Measurements from ENCODE around the gene TTLL11. TPM values are rescaled to one million over a fixed set of nuclear protein-coding genes. Genes with fewer than 3 reads are reported as not detected.
"Not testable (repeated sequence)": the region's sequence is repeated elsewhere in the genome, so short reads cannot be mapped to it uniquely, and the experiment has no call there.

The TTLL11 gene
- polyA plus RNA-seq, 4 donors: 6.6 to 9.3 (median 7.9) TPM

DNA sequence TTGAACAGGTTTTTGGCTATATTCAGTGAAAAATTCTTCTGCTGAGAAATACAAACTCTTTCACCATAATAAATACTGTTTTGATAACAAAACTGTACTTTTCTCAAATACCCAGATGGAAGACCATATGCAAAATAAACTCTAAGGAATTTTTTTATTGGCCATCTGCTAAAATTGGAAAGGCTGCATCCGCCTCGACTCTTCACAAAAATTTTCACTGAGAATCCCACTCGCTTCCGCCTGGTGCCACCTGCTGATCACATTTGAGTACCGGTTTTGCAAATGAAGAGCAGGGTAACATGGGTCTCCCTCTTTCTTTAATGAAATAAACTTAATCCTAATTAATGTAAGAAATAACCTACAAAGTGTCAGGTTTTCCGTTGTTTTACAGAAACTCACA, 76.4 kb downstream of the TTLL11 start:
- DNase-seq (ENCODE audit: low read depth in 4 of 4, low spot score in 3 of 4): no peak

- no peak for DNase-seq (ENCODE audit: low read depth in 4 of 4, low spot score in 3 of 4)
These were observed 76.8 kb downstream of the TTLL11 start for GRCh38 chr9:122016309-122016708.

- DNase-seq (ENCODE audit: low read depth in 4 of 4, low spot score in 3 of 4): no peak
These were observed 77.8 kb downstream of the TTLL11 start for GRCh38 chr9:122015170-122015821.

- no peak for DNase-seq (ENCODE audit: low read depth in 4 of 4, low spot score in 3 of 4)
These were observed 81.2 kb downstream of the TTLL11 start for GRCh38 chr9:122011818-122012498.

GRCh38 chr9:122008559-122008958, 84.5 kb downstream of the TTLL11 start:
- DNase-seq (ENCODE audit: low read depth in 4 of 4, low spot score in 3 of 4): no peak

GRCh38 chr9:122007837-122008236, 85.3 kb downstream of the TTLL11 start:
- DNase-seq (ENCODE audit: low read depth in 4 of 4, low spot score in 3 of 4): no peak

DNA sequence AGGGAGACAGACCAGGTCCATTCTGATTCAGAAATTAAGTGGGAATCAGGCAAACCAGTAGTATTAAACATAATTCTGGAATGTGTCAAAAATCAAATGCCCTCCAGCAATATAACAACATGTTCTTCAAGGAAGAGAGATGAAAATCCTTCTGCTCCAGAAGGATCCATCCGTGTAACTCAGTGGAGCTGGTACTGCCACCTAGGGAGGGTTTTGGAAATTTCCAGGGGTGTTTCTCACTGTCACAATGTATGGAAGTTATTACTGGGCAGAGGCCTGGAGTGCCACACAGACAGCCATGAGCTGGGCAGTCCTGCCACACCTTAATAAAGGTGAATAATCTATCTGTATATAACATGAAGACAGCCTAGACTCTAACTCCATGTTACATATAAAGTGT, 87.5 kb downstream of the TTLL11 start:
- no peak for DNase-seq (ENCODE audit: low read depth in 4 of 4, low spot score in 3 of 4)

DNA sequence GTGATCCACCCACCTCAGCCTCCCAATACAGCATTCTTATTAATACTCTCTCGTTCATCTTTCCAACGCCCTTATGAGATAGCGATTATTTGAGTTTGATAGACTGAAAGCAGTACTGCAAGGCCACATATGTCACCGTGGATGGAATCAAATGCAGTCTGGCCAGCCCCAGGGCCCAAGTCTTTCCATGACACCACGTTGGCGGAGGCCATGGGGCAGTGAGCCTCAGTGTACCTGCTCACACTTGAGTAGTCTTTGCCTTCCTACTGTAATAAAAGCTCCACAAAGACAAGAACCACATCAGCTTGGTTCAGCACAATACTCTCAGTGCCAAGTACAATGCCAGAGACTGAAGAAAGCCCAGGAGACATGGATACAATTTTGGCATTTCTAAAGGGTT, 88.5 kb downstream of the TTLL11 start:
- DNase-seq (ENCODE audit: low read depth in 4 of 4, low spot score in 3 of 4): no peak

GRCh38 chr9:122001491-122002201, 91.5 kb downstream of the TTLL11 start:
- no peak for DNase-seq (ENCODE audit: low read depth in 4 of 4, low spot score in 3 of 4)

- DNase-seq (ENCODE audit: low read depth in 4 of 4, low spot score in 3 of 4): not testable (repeated sequence)
These were observed 92.6 kb downstream of the TTLL11 start for GRCh38 chr9:122000526-122000925.

DNA sequence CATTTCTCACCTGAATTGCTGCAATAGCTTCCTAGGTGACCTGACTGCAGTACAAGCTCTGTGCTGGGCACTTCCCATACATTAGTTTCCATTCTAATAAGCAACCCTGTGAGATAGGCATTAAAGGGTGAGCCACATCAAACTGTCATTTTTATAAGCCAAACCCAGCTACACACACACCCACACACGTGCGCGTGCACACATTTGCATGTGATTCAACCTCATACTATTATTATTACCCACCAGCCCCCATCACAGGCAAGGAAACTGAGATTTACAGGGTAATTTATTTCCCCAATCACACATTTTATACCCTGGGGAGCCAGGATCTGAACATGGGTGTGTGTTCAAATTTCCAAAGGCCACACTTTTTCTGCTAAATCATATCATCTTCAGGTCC, 93.6 kb downstream of the TTLL11 start:
- DNase-seq (ENCODE audit: low read depth in 4 of 4, low spot score in 3 of 4): no peak

DNA sequence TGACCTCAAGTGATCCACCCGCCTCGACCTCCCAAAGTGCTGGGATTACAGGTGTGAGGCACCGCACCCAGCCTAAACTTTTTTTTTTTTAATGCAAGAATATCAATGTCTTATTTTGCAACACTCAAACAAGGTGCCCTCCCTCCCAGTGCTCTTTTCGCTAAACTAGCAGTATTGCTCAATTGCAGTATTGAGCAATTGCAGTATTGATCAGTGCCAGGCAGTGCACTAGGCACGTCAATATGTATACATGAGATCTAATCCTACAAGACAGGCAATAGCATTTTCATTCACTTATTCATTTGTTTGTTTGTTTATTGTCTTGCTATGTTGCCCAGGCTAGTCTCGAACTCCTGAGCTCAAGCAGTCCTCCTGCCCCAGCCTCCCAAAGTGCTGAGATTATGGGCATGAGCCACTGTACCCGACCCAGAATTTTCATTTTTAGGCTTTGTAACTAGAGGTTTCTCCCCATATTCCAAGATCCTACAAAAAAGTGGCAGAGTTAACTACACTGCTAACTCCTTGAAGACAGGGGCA, 94.5 kb downstream of the TTLL11 start:
- DNase-seq (ENCODE audit: low read depth in 4 of 4, low spot score in 3 of 4): no peak

GRCh38 chr9:121997791-121998190, 95.3 kb downstream of the TTLL11 start:
- DNase-seq (ENCODE audit: low read depth in 4 of 4, low spot score in 3 of 4): no peak

- DNase-seq (ENCODE audit: low read depth in 4 of 4, low spot score in 3 of 4): no peak
These were observed 96.3 kb downstream of the TTLL11 start for GRCh38 chr9:121996783-121997182.

GRCh38 chr9:121995997-121996396, 97.1 kb downstream of the TTLL11 start:
- no peak for DNase-seq (ENCODE audit: low read depth in 4 of 4, low spot score in 3 of 4)

DNA sequence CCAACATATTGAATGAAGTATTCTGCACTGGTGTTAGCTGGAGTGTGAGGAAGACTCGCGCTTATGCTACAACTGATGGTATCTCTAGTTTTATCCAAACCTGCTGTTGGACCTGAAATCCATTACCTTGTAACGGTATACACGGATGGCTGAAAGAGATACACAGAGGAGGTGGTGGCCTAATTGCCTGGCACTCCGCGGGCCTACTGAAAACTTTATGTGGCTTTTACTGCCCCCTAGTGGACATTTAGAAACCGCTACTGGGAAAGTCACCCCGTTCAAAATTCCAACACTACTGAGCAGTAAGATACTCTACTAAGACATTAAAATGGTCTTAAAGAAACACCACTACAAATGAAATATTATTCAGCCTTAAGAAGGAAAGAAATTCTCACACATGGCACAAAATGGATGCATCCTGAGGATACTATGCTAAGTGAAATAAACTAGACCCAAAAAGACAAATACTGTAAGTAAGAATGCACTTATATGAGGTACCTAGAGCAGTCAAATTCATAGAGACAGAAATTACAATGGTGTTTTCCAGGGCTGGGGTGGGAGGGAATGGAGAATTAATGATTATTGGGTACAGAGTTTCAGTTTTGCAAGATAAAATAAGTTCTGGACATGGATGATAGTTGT, 100.4 kb downstream of the TTLL11 start:
- DNase-seq (ENCODE audit: low read depth in 4 of 4, low spot score in 3 of 4): peak in 3 of 4 donors; percentile 60 to 69 (median 62)

- DNase-seq (ENCODE audit: low read depth in 4 of 4, low spot score in 3 of 4): no peak
These were observed 101.8 kb downstream of the TTLL11 start for GRCh38 chr9:121991307-121991661.

DNA sequence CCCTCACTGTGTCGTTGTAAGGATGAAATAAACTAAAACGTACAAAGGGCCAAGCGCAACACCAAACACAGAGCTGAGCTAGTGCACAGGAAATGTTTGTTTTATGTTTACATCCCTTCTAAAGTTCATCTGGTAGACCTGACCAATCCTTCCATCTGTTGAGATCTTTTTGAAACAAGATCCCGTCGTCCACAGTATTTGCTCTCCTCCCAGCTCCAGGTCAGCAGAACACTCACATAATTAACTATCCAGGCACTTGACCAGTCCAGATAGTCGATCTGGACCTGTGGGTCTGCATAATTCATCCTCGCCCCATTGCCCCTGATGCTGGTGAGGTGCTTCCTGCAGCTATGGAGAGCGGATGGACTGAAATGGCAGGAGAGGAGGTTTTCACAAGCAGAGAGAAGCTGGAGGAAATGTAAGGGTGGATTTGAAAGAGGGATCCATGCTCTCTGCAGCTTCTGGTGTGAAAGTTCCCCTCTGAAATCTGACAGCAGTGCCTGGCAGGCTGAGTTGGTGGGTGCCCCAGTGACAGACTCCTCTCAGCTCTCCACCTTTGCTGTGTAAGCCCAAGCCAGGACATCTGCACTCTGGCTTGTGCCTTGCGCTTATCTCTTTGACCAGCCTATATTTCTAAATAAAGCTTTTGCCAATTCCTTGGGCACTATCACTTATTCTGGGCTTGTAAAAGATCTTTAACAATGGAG, 102.4 kb downstream of the TTLL11 start:
- DNase-seq (ENCODE audit: low read depth in 4 of 4, low spot score in 3 of 4): no peak

- DNase-seq (ENCODE audit: low read depth in 4 of 4, low spot score in 3 of 4): no peak
These were observed 104.1 kb downstream of the TTLL11 start for GRCh38 chr9:121989010-121989409.

DNA sequence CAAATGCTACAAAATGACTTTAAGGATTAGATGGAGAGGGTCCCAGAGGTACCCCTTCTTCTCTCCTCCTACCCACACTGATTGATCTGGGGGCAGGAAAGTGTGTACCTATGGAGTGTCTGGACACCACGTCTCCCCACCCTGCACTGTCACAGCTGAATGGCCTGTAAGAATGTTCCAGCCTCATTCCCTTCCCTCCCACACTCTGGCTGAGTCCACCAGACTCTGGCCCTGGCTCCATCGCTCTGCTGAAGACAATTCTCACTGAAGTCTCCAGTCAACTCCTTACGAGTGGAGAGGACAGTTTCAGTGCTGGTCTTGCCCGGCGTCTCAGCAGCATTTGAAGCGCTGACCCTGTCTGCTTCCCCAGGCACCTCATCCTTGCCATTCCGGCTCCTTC, 105.8 kb downstream of the TTLL11 start:
- DNase-seq (ENCODE audit: low read depth in 4 of 4, low spot score in 3 of 4): no peak

Data from left renal pelvis (tissue), 4 donors.